ENCODE measurements around the gene C3orf20. TPM values are rescaled to one million over a fixed set of nuclear protein-coding genes. Genes with fewer than 3 reads are reported as not detected.

C3orf20 gene
- polyA plus RNA-seq, 3 donors, result 0.30 to 0.34 (median 0.32) TPM

DNA sequence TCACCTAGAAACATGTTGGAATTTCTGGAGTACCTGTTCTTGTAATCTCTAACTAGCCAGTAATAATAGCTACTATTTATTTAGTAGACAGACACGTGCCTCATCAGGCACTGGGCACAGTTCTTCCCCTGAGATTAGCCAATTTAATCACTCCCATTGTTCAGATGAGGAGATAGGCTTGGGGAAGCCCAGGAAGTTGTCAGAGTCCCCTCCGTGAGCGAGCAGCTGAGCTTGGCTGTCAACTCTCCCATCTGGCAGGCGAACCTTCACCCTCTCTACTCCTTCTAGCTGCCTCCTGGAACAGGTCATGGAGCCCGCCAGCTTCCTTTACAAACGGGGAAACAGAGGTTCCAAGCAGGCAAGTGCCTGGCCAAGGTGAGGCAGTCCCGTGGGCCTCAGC, 112.7 kb downstream of the C3orf20 start:
- no peak for DNase-seq (ENCODE audit: extremely low read depth in 1 of 11, low read depth in 9 of 11, low spot score in 4 of 11)

DNA sequence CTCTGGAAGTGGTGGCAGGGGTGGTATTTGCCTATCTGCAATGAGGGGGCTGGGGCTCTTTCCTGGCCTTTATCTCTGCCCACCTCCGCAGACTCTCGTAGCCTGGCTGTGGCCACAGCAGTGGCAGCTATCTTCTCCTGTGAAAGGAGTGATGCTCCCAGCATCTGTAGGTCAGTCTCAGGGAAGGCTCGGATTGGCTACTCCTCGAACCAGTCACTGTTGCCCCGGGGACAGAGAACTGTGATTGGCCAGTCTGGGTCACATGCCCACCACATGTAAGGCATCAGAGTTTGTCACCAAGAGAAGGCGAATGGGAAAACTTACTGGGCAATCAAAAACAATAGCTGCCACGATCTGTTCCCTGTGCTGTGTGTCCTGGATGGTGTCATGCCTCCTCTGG, 113.7 kb downstream of the C3orf20 start:
- DNase-seq (ENCODE audit: extremely low read depth in 1 of 11, low read depth in 9 of 11, low spot score in 4 of 11), result no peak

DNA sequence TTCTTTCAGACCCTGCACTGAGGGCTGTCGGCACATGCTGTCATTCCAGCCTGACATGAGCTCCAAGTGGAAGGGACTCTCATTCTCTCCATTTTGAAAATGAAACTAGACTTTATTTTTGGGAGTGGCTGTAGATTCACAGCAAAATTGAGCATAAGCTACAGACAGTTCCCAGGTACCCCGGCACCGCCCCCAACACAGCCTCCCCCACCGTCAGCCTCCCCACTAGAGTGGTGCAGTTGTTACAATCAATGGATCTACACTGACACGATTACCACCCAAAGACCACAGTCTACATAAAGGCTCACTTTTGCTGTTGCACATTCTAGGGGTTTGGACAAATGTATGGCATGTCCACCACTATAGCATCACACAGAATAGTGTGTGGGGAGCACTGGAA, 114.3 kb downstream of the C3orf20 start:
- DNase-seq (ENCODE audit: extremely low read depth in 1 of 11, low read depth in 9 of 11, low spot score in 4 of 11), result no peak

DNA sequence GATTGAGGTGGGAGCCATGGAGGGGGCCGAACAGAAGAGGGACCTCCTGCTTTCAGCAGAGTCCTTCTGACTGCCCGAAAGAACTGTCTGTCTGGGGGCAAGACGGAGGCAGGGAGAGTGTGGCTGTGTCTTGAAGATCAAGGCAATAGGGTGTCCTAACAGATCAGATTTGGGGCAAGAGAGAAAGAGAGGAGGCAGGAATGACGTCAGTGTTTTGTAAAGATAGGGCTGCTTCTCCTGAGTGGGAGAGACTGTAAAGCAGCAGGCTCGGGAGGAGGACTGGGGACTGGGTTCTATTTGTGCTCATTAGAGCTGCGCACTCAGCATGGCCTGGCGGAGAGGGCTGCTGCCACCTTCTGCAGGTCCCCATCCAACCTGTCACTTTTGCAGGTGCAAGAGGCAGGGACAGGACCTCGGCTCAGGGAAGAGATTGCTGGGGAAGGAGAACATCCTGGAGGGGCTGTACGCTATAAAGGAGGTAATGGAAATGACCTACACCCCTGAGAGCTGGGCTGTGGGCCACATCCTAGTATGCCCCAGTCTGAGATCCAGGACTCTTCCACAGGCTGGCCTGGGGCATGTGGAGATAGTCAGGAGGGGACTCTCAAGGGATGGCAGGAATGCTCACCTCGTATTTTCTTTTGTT, 114.8 kb downstream of the C3orf20 start:
- no peak for DNase-seq (ENCODE audit: extremely low read depth in 1 of 11, low read depth in 9 of 11, low spot score in 4 of 11)

DNA sequence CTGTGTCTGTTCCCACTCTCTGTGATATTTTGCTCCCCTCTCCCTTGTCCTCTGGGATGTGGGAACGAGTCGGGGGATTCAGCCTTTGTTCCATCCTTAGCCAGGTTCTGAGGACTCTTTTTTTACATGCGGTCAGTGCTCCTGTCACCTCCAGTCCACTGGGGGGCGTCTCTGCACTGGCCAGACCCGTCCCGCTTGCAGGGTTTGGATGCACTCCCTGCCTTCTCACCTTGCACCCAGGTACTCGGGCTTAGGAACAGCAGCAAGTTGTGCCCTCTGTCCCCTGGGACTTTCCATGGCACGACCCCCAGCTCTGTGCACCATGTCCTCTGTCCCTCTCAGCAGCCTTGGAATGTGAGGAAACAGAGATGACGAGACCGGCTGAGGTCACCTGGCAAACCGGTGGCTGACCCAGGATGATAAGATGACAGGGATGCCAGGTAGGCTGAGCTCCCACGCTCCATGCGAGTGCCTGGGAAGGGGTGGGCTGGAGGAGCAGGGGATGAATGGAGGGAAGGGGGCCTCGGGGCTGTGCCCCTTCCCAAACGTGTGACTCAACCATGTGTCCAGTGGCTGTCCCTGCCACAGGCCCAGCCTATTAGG, 116.5 kb downstream of the C3orf20 start:
- peak in 2 of 11 donors; percentile 42 to 57 for DNase-seq (ENCODE audit: extremely low read depth in 1 of 11, low read depth in 9 of 11, low spot score in 4 of 11)

DNA sequence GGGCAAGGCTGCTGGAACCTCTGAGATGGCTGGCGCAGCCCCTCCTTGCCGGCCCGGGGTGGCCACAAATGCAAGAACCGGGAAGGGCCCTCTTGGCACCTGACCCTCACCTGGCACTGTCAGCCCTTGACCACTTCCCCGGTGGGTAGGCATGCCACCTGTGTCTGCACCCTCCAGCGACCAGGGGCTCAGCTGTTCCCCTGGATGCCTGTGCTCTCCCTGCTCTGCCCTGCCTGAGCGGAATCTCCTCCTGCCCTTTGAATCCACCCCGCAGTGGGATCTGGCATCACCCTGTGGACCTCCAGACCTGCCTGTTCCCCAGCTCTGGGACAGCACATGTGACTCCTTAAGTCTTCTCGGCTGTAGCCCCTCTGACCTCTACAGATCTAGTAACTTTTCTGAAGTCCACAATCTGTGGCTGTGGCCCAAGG, 117.8 kb downstream of the C3orf20 start:
- DNase-seq (ENCODE audit: extremely low read depth in 1 of 11, low read depth in 9 of 11, low spot score in 4 of 11), result no peak

DNA sequence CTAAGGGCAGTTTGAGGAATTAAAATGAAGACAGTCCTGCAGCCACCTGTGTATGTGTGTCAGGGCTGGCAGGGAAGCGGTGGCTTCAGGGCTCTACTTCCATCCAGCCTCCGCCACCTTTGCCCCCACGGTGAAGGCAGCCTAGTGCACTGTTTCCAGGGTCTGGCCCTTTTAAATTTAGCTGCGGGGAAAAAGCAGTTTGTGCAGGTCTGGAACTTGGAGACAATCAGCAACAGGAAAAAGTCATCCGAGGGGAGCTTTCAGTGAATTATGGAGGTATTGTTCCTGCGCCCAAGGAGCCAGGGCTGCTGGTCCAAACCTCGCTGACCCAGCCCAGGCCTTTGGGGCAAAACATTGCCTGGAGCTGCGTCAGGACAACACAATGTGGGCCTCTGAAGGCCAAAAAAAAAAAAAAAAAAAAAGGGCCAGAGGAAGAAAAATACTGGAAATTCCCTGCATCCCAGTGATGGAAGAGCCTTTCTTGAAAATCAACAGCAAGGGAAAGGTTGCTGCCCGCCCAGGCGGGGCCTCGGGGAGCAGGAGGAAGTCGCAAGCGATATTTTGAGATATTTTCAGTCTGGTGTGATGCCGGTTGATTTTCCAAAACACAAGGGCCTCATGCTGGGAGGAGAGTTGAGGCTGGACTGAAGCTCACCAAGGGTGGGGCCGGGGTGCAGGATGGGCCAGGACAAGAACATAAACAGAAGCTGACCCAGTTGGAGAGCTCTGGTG, 118.4 kb downstream of the C3orf20 start:
- no peak for DNase-seq (ENCODE audit: extremely low read depth in 1 of 11, low read depth in 9 of 11, low spot score in 4 of 11)

DNA sequence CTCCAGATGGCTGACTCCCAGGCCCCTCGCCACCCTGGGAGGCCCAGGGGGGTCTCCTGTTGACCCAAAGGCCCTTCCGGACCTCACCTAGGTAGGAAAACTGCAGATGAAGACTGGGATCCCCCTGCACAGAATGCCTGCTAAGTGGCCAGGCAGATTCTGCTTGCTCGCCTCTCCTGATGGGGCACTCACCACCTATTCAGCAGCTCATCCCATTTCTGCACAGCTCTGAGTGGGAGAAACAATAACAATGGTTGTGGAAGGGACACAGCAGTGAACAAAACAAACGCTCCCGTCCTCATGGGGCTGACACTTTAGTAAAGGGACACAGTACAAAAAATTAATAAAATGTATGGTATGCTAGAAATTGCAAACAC, 118.9 kb downstream of the C3orf20 start:
- DNase-seq (ENCODE audit: extremely low read depth in 1 of 11, low read depth in 9 of 11, low spot score in 4 of 11), result no peak

DNA sequence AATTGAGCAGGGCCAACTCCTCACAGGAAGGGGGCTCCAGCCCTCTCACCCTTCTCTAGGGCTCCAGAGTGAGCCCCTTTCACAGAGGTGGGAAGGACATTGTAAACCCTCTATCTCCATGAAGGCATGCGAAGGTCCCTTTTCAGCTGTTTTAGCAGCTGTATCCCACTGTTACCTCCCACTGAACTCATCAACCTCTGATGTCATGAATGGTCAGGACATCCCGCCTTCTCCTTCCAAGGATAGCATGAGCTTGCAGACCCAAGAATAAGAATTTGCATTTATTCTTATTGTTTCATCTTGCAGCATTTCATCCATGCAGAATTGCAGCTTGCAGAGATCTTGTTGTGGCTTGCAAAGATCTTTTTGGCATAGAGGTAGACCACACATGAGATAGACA, 119.5 kb downstream of the C3orf20 start:
- DNase-seq (ENCODE audit: extremely low read depth in 1 of 11, low read depth in 9 of 11, low spot score in 4 of 11), result no peak

DNA sequence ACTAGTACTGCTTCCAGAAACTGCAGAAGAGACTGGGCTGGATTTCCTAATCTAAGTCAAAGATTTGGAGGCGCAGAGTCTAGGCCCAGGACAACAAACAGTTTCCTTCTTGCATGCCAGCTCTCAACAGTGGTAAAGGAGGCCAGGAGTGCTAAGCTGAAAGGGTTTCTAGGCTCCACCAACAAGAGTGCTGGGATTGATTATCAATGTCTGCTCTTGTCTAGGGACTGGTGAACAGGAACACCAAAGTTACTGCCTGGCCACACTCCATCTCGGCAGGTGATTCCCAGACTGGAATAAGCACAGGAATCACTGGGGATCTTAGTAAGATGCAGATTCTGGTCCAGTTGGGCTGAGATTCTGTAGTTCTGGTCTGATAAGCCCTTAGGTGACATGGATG, 121.1 kb downstream of the C3orf20 start:
- DNase-seq (ENCODE audit: extremely low read depth in 1 of 11, low read depth in 9 of 11, low spot score in 4 of 11), result no peak

DNA sequence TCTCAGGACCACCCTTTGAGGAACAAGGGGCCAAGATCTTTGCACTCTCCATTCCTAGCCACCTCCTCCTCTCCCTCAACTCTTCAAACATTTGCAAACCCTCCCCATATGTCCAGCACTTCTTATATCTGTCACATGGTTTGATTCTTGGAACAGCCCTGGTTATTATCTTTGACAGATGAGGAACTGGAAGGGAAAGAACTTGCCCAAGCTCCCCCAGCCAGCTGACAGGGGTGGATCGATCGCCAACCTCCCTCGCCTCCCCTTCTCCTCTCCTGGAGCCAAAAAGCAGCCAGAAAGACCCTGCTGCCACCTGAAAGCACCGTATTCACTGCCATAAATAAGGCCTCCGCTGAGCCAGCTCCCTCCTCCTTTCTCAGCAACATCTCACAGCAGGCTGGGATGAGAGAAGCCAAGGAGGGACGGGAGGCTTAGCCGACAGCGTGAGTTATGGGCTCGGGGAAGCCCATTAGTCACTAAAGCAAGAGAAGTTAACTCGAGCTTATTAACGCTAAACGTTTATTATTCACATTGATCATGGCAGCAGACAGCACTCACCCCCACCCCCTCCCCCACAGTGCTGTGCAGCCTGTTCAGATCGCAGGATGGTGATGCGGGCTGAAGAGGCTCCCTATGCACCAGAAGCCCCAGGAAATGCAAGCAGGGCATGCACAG, 121.6 kb downstream of the C3orf20 start:
- DNase-seq (ENCODE audit: extremely low read depth in 1 of 11, low read depth in 9 of 11, low spot score in 4 of 11), result no peak

DNA sequence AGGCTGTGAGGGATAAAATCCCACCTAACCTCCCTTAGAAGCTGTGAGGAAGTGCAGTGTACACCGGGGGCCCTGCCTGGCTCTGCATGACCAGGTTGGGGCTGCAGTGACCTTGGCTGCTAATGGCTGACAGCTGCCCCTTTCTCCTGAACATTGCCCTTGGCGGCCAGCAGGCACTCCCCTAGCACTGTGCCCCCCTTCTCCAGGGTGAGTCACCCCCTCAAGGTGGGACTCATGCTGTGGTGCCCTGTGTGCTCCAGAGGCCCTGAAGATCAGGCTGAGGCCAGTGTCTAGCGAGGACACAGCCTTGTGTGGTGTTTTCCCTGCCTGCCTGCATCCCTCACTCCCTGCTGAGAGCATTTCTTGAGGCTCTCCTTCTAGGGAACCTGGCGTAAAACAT, 122.8 kb downstream of the C3orf20 start:
- DNase-seq (ENCODE audit: extremely low read depth in 1 of 11, low read depth in 9 of 11, low spot score in 4 of 11), result no peak

DNA sequence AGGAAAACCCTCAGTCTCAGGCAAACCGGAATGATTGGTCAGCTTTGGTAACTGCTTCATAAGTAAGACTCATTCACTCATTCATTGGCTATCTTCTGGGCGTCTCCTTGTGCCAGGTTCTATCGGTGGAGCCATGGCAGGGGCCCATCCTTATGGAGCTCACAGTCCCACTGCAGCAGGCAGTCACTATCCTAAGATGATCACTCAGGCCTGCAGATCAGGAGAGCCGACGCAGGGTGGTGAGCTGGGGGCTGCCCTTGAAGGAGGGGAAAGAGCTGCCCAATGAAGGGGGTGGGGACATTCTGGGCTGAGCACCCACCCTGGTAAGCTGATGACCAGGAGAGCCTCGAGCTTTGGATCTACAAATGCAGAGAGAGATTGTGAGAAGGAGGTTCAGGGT, 123.3 kb downstream of the C3orf20 start:
- no peak for DNase-seq (ENCODE audit: extremely low read depth in 1 of 11, low read depth in 9 of 11, low spot score in 4 of 11)

DNA sequence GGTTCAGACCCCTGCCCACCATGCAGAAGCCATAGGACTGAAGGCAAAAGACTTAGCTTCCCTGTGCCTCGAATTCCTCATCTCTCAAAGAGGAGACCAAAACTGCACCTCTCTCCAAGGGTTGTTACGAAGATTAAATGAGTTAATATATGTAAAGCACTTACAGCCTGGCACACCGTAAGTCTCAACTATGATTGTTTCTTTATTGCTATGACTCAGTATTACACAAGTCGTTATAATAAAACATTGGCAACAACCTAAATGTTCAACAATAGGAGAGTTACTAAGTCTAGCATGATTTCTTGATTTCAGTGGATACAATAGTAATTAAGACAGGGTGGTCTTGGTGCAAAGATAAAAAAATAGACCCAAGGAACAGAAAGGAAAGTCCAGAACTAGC, 124.2 kb downstream of the C3orf20 start:
- DNase-seq (ENCODE audit: extremely low read depth in 1 of 11, low read depth in 9 of 11, low spot score in 4 of 11), result no peak

DNA sequence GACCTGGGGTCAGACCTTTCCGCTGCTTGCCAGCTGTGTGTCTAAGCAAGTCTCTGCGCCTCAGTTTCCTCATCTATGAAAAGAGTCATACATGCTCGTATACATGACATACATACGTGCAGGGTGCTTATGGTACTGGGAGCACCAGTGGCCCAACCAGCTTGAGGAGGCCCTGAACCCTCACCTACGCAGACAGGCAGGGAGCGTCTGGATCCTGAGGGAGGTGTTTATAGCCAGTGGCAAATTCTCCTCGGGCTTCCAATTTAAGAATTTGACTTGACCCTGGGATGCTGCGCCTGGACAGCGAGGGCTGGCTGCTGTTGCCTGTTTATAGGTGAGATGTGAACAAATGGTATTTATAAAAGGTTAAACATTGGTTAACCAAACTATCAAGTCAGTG, 126.1 kb downstream of the C3orf20 start:
- no peak for DNase-seq (ENCODE audit: extremely low read depth in 1 of 11, low read depth in 9 of 11, low spot score in 4 of 11)

DNA sequence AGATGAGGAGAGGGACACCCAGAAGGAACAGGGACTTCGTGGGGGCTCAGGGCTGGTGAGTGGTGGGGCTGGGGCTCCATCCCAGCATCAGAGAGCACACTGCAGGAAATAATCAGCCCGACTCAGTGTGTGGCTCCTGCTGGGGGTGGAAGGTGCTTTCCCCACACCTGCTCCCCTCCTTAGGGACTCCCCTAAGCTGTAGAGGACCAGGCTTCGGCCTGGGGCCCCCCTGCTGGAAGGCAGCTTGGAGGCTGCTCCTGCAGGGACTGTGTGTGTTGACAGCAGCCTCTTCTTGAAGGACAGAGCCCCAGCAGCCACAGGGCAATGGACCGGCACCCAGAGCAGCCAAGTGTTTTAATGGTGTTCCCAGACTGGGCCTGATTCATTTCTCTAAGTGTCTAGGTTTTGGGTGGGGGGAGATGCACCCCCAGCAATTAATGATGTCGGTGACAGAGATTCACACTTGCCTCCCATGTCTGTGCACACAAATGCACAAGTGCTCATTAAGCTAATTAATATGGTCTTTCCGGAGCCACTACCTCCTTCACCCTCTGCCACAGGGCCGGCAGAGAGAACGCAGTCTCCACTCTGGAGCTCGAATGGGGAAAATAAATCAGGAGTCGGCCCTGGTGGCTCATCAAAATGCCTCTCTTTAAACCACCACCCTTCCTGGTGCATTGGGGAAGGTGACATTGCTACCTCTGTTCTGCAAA, 126.9 kb downstream of the C3orf20 start:
- no peak for DNase-seq (ENCODE audit: extremely low read depth in 1 of 11, low read depth in 9 of 11, low spot score in 4 of 11)

DNA sequence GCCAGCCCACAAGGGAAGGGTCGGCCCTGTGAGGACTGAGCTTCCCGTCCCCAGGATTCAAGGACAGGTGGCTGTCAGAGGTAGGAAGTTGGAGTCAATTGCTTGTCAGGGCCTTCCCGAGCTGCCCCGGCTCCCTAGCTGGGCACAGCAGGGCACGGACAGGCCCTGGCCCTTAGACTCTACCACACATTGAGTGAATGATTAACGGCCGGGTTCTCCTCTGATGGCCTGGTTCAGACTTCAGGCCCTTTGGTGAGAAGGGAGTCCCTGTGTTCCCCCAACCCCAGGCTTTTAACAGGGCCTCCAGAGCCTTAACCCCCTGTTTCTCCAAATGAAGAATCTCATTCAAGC, 127.4 kb downstream of the C3orf20 start:
- DNase-seq (ENCODE audit: extremely low read depth in 1 of 11, low read depth in 9 of 11, low spot score in 4 of 11), result no peak

DNA sequence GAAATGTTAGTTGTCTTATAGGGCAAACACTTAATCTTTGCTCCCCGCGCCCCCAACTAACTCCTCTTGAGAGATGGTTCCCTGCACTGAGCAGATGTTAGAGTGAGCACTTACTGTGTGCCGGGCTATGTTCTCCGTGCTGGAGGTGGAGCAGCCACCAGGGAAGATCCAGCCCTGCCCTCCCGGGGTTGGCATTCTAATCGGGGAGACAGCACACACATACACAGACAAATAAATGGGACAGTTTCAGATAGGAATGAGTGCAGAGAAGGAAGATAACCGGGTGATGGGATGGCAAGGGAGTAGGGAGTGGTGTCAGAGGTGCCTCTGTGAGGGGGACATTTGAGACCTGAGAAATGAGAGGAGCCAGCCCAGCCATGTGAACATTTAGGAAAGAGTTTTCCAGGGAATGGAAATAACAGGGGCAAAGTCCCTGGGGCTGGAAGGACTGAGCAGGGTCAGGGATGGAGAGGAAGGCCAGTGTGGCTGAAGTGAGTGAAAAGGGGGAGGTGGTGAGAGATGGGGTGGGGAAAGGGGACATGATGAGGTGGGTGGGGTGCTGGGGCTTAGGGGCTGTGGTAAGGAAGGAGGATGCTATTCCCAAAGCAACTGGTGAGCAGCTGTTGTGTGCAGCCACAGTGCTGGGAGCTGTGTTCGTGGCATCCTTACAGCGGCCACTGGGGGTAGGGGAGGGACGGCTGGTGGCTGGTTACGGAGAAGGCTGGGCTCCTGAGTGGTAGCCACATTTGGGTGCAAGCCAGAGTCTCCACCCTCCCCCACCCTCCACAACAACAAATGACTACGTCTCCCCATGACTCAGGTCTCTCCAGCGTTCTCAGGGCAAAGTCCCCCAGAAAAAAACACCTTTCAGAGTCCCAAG, 128.4 kb downstream of the C3orf20 start:
- no peak for DNase-seq (ENCODE audit: extremely low read depth in 1 of 11, low read depth in 9 of 11, low spot score in 4 of 11)
